Activated CD4-positive, CD25-positive, alpha-beta regulatory T cell treated with anti-CD3 and anti-CD28 coated beads, Interleukin-2, amount 50 U/mL, for 72 hours (primary cell): ENCODE data around the gene SIK2.
"Not testable (repeated sequence)": the region's sequence is repeated elsewhere in the genome, so short reads cannot be mapped to it uniquely, and the experiment has no call there.

Experiments
- DNase-seq: peaks from one replicate; pipeline ENCODE4 v3.0.0; 2021

The SIK2 gene

DNA sequence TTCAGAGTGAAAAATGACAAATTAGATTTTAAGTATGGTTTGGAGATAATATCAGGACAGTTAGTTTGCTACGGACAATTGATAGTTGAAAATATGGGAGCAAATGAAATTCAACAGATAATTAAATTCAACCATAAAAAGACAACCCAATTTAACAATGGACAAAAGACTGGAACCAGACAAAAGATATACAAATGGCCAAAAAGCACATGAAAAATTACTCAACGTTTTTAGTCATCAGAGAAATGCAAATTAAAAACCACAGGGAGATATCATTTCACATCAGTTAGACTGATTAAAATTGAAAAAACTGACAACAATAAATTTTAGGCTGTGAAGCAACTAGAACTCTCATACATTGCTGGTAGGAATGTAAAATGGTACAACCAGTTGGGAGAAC lies 27.2 kb downstream of the SIK2 start:
- DNase-seq: no peak

- no peak for DNase-seq
These were observed 28.9 kb downstream of the SIK2 start for GRCh38 chr11:111631024-111631665.

GRCh38 chr11:111631666-111632039 lies 29.4 kb downstream of the SIK2 start:
- no peak for DNase-seq

DNA sequence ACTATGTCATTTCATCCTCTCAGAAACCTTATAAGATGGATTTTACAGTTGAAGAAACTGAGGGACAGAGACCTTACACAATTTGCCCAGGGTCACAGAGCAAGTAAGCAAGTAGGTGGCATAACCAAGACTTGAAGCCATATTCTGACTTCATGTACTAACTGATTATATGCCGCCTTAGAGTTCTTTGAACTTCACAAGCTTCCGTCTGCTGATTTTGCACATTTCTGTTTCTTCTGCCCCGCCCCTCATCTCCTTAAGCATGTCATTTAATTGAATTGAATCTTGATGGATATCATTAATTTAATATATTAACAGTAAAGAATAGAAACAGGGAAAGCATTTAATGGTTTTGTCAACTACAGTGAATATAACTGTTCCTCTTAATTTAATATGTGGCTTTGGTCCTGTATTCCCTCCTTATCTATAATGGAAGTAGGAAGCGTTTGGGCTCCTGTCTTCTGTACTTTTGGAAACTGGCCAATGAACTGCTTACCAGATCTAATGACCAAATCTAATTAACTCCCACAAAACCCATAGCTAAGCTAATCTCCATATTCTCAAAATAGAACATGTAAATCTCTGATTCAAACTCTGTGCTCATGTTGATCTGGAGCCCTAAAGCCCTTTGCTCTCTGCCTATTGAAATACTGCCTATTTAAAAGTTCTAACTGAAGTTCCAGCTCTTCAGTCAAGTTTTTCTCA lies 30.4 kb downstream of the SIK2 start:
- DNase-seq: no peak

- no peak for DNase-seq
These were observed 31.0 kb downstream of the SIK2 start for GRCh38 chr11:111633248-111633647.

- no peak for DNase-seq
These were observed 31.6 kb downstream of the SIK2 start for GRCh38 chr11:111633756-111634362.

DNA sequence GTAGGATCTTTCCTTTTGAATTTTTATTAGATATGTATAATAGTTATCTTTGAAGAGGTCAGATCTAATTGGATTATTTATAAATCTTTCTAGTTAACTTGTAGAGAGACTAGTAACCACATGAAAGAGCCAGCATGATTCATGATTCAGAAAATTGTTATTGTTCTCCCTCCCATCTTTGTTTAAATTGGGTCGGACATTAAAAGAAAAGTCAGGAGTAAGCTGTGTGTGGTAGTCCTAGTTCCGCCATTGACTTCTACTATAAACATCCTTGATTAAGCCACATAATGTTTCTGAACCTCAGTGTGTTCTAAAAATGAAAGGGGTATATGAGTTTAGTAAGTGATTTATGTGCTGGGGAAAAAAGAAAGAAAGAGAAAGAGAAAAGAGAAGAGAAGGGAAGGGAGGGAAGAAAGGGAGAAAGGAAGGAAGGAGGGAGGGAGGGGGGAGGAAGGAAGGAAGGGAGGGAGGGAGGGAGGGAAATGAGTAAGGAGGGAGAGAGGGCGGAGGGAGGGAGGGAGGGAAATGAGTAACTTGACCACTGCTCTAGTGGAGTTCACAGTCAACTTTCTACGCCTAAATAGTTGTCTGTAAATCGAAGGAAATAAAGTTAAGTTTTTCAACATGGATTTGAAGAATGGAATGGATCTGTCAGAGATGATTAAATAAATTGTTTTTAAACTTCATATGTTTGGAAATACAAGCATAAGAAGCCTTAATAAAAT lies 32.9 kb downstream of the SIK2 start:
- DNase-seq: no peak

GRCh38 chr11:111635706-111636045 lies 33.4 kb downstream of the SIK2 start:
- DNase-seq: no peak

GRCh38 chr11:111637885-111638284 lies 35.6 kb downstream of the SIK2 start:
- DNase-seq: no peak

DNA sequence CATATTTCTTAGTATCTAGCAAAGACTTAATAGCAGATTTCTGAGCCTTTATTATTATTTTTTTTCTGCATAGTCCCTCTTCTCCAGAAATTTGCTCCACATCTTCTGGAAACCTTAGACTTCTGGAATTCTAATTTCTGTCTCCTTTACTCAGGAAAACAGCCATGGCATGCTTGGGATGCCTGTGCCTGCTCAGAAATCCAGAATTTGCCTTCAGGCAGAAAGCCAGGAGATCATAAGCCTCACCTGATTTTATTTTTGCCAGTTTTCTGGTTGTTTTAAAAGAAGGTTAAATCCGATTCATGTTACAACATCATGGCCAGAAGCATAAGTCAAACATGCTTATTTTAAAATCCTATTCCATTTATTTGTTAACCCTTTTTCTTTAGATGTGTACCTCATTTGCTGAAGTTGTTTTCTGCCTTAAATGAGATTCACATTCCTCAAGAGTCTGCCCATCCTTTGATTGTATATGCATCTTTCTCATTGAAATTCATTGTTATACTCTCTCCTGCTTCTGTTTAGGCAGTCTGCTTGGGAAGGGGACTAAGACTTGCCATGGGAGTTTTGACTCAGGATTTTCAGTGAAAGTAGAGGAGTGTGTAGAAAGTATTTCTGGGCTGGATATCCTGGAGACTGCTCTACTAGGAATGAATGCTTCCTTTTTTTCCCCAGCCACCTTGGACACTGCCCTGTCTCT lies 37.1 kb downstream of the SIK2 start:
- DNase-seq: no peak

DNA sequence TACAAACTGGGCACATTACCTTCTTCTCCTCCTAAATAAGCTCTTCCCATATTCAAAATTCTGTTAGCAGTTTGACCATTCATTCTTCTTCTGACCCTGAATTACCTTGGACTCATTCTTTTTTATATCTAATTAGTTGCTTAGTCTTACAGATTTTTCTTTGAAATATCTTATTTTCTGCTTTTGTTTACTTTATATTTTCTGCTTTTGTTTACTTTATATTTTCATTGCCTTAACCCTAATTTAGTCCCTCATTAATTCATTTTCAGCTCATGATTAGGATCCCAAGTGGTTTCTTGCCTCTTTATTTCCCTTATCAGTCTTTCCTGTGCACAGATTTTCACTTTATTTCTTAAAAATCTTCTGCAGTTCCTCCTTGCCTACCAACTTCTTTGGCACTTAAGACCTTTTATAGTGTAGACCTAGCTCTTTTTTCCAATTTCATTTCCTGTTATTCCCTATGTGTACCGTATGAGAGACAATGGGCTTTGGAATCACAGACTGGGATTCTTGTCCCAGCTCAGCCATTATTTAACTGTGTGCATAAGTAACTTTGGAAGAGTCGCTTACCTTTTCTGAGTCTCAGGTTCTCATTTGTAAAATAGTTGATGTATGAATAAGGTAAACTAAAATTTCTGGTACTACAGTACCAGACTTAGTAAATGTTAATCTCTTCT lies 39.2 kb downstream of the SIK2 start:
- DNase-seq: no peak

DNA sequence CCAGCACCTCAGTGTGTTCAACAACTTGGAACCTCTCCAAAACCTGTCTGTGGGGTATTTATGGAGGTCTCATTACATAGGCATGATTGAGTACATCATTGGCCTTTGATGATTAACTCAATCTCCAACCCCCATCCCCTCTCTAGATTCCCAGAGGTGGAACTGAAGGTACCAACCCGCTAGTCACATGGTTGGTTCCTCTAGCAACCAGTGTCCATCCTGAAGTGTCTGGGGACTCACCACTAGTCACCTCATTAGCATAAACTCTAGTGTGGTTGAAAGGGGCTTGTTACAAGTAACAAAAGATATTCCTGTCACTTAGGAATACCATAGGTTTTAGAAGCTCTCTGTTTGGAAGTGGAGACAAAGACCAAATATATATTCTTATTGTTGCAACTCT lies 40.3 kb downstream of the SIK2 start:
- no peak for DNase-seq

GRCh38 chr11:111644922-111645321 lies 42.7 kb downstream of the SIK2 start:
- no peak for DNase-seq

- no peak for DNase-seq
These were observed 43.5 kb downstream of the SIK2 start for GRCh38 chr11:111645657-111646316.

- DNase-seq: not testable (repeated sequence)
These were observed 49.1 kb downstream of the SIK2 start for GRCh38 chr11:111651336-111651735.

GRCh38 chr11:111652184-111652583 lies 49.9 kb downstream of the SIK2 start:
- DNase-seq: no peak

DNA sequence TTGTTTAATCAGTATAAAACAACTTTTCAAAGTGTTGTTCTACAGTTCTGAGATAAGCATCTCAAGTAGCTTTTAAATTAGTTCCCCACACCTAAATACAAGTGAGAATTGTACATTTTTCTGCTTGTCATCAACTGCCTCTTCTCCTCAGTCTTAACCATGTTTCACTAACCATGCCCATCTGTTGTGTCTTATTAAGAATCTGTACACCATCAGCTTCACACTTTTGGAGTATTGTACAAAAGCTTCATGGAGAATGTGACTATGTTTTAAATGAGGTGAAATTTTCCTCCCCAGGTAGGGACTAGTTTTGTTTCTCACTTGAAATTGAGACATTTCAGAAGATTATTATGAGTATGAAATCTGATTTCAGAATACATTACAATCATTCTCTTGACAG lies 52.4 kb downstream of the SIK2 start:
- DNase-seq: no peak

DNA sequence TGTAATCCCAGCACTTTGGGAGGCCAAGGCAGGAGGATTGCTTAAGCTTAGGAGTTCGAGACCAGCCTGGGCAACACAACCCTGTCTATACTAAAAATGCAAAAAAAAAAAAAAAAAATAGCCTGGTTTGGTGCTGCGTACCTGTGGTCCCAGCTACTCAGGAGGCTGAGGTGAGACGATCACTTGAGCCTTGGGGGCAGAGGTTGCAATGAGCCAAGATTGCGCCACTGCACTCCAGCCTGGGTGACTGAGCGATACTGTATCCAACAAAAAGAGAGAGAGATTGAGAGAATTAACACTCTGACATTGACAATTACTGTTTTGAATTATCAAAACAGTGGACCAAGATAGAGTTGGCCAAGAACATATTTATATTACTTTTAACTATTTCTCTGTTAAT lies 53.7 kb downstream of the SIK2 start:
- DNase-seq: no peak

DNA sequence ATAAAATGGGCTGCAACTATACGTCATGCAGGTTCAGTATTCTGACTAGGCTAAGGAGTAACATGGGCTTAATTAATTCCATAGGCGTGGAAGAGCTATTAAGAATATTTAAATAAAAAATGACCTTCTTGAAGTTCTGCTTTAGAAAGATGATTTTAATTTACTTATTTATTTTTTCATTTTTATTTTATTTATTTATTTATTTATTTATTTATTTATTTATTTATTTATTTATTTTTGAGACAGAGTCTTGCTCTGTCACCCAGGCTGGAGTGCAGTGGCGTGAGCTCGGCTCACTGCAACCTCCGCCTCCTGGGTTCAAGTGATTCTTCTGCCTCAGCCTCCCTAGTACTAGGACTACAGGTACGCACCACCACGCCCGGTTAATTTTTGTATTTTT lies 55.7 kb downstream of the SIK2 start:
- DNase-seq: not testable (repeated sequence)

DNA sequence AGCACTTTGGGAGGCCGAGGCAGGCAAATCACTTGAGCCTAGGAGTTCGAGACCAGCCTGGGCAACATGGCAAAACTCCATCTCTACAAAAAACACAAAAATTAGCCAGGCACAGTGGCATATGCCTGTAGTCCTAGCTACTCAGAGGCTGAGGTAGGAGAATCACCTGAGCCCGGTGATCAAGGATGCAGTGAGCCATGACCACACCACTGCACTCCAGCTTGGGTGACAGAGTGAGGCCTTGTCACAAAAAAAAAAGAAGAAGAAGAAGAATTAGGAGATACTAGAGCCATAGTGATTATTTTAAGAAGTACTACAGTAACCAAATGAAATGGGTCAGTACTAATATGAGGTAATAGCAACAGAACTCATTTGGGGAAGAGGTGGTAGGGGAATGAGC lies 56.2 kb downstream of the SIK2 start:
- DNase-seq: not testable (repeated sequence)

DNA sequence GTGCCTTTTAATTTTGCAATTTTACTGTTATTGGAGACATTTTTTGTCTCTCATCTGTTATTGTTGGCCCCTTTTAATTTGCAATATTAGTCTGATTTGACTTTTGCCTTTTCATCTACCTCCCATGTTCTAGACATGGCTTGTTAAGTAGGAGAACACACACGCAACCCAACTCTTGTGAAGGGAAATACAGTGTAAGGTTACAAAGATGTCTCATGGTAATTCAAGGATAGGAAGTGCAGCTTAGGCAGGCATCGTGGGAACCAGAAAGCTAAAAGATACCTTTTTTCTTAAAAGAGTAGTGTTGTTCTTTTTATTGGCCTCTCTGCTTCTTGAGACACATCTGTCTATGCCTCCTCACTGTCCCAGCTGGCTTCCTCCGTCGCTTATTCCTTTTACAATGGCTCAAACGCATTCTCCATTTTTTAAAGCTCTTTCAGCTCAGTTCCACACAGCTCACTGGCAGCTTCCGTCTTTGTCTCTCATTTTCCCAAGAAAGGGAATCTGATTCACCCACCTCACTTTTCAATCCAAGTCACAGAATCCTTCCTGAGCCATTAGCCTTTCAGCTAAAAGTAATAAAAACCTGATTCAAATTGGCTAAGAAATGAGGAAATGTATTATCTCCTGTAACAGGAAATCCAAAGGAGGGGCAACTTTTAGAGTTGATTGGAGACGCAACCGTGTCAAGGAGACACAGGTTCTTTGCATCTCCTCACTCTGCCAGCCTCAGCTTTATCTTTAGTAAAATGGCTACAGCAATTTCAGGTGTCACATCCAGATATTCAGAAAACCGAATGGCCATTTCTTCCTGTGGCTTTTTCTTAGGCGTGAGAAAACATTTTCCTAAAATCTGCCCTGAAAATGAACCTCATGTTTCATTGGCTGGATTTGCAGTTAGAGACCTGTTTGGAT lies 57.2 kb downstream of the SIK2 start:
- DNase-seq: no peak
